Hematopoietic multipotent progenitor cell treated with erythropoietin and hydrocortisone succinate and interleukin-3 and kit ligand, for 6 days (in vitro differentiated cells): Measurements from ENCODE around the gene CCDC78.
A peak's percentile ranks its signal among the peaks of the same experiment; 100 is the strongest.

Experiments
- DNase-seq: peaks from one replicate; pipeline ENCODE4 v3.0.0-alpha.2; 2015

The CCDC78 gene

DNA sequence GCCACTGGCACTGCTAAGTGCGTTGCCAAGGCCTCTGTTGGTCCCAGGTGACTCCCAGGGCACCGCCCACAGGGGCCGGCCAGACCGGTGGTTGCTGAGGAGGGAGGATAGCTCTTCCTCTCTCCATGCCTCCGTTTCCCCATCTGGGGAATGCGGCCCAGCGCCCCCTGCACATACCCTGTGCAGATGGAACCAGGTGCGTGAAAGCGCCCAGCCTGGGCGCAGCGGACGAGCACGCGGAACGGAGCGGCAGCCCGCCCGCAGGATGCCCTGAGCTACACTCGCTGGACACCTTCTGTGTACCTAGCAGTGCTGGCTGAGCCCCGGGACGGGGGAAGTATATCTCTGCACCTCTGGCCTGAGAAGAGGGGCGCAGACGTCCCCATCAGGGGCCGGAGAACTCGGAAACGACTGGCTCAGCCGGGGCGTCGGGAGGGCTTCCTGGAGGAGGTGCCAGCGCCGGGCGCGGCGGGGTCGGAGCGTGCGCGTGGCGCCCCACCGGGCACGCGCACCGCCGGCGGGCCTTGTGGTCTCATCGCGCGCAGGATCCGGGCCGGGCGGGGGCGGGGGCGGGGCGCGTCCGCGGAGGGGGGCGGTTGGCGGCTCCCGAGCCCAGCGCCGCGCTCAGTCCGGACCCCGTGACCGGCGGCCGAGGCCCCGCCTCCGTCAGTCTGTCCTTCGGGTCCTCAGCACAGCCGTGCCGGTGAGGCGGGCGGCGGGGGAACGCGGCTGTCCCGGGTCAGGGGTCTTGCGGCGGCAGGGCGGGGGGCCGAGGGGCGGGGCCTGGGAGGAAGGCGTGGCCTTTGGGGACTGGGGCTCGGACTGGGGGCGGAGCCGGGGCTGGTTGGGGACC is at the start of gene CCDC78, which contains the start of gene HAGHL:
CCDC78 (minus strand) TSS at position 6 of the 853 bp plus-strand sequence. CDS start 76 bp downstream, outside the sequence.
HAGHL (plus strand) TSS at position 669 of the 853 bp plus-strand sequence. CDS start 404 bp downstream, outside the sequence.
- peak; percentile 75 for DNase-seq

- no peak for DNase-seq
Observed at GRCh38 chr16:775236-775796, 49.1 kb upstream of the CCDC78 start.

DNA sequence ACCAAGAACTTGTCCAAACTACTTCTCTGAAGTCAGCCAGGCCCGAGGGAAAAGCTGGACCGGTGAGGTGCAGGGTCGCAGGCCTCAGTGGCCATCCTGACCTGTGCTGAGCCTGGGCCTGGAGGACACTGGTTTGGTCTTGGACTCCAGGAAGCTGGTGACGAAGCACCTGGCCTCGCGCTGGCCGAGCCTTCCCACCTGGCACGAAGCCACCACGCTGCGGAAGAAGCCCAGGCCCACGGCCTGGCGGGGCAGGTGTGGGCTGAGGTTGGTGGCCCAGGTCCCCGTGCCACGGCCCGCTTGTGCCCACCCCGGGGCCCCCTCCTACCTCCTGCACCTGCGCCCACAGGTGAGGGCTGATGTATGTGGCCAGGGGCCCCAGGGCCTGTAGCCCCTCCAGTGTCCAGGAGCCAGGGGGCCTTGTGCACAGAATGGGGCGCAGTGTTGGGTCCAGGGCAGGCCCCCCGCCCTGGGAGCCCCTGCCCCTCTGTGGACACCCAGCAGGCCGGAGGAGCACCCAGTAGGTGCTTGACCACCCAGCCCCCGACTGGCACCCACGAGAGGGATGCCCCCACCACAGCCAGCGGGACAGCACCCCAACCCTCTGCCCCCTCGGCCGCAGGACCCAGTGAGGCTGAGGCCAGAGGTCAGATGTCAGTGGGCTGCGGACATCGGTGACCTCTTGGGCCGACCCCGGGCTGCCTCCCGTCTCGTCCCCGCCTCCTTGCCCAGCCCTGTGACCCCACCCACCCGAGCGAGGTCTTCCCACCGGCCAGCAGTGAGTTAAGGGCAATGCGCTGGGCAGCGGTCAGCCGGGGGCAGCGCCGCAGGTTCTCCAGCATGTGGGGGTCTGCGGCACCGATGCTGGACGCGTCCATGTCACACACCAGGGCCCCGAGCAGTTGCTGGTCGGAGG is 48.1 kb upstream of the CCDC78 start:
- DNase-seq: no peak

DNA sequence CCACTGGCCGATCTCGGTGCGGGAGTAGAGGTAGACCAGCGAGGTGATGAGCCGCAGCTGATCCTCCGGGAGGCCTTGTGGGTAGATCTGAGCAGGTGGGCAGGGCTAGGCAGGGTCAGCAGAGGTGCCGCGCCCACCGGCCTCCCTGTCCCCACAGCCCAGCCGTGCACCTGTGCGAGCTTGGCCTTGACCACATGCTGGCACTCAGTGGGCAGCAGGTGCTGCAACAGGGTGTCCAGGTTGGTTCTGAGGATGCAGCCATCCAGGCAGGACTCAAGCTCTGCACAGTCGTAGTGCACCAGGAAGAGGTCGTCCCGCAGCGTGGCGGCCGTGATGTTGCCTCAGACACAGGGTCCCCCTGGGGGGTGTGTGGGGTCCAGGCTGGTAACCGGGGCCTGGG is 46.7 kb upstream of the CCDC78 start:
- DNase-seq: no peak

DNA sequence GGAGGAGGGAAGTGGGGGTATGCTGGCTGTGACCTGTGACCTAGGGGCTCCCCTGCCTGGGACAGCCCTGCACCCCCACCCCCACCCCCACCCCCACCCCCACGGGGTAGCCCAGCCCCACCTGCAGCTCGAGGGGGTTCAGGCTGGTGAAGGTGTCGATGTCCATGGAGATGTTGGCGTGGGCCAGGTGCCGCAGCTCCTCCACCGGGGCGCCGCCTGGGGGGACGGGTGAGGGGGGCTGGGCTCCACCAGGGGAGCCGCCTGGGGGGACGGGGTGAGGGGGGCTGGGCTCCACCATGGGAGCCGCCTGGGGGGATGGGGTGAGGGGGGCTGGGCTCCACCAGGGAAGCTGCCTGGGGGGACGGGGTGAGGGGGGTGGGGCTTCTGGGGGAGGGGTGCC is 44.2 kb upstream of the CCDC78 start:
- DNase-seq: no peak

- DNase-seq: no peak
Observed at GRCh38 chr16:769934-770333, 43.7 kb upstream of the CCDC78 start.

GRCh38 chr16:769184-769784 is 43.0 kb upstream of the CCDC78 start:
- no peak for DNase-seq

DNA sequence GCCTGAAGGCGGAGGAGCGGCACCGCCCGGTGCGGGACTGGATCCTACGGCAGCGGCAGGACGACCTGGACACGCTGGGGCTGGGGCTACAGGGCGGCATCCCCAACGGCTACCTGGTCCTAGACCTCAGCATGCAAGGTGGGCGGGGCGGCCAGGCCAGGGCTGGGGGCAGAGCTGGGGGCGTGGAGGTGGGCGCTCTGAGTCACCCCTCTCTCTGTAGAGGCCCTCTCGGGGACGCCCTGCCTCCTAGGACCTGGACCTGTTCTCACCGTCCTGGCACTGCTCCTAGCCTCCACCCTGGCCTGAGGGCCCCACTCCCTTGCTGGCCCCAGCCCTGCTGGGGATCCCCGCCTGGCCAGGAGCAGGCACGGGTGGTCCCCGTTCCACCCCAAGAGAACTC is 42.2 kb upstream of the CCDC78 start:
- DNase-seq: no peak

- no peak for DNase-seq
Observed at GRCh38 chr16:767743-768235, 41.5 kb upstream of the CCDC78 start.

DNA sequence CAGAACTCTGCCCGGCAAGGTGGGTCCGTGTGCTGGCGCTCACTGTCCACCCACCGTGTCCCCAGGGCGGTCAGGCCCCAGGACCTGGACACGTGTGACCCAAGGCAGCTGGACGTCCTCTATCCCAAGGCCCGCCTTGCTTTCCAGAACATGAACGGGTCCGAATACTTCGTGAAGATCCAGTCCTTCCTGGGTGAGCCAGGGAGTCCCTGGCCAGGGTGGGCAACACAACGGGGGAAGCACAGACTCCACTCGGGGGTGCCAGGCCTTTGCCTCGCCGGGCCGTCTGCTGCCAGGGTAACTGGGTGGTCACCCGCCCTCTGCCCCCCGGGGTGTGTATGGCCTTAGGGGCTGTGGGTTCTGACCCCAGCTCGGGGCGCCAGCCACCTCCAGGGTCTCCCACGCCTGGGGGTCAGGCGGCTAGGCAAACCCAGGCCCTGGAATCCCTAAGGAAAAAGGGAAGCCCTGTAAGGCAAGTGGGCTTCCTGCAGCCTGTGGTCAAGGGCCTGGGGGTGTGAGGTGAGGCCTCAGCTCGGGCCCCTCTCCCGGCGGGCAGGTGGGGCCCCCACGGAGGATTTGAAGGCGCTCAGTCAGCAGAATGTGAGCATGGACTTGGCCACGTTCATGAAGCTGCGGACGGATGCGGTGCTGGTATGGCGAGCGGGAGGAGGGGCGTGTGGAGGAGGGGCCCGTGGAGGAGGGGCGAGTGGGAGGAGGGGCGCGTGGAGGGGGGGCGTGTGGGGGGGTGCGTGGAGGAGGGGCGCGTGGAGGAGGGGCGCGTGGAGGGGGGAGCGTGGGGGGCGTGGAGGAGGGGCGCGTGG is 40.8 kb upstream of the CCDC78 start:
- DNase-seq: no peak

GRCh38 chr16:766008-766819 is 40.0 kb upstream of the CCDC78 start:
- no peak for DNase-seq

- DNase-seq: no peak
Observed at GRCh38 chr16:765488-765865, 39.2 kb upstream of the CCDC78 start.

DNA sequence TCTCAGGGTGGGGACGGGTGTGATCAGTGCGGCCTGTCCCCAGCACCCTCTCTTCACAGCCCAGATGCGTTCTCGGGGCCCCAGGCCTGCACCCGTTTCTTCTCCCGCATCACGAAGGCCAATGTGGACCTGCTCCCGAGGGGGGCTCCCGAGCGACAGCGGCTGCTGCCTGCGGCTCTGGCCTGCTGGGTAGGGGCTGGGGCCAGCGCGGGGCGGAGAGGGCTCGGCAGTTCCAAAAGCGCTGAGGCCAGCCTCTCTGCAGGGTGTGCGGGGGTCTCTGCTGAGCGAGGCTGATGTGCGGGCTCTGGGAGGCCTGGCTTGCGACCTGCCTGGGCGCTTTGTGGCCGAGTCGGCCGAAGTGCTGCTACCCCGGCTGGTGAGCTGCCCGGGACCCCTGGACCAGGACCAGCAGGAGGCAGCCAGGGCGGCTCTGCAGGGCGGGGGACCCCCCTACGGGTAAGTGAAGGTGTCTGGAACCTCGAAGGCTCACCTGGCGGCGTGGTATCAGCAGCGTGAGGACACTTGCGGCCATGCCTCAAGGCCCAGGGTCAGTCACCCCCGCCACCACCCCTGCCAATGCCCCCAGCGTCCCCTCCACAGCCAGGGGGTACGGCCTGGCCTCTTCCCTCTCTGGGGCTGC is 38.7 kb upstream of the CCDC78 start:
- no peak for DNase-seq

GRCh38 chr16:764184-764750 is 38.0 kb upstream of the CCDC78 start:
- DNase-seq: no peak

- no peak for DNase-seq
Observed at GRCh38 chr16:763369-764183, 37.3 kb upstream of the CCDC78 start.

DNA sequence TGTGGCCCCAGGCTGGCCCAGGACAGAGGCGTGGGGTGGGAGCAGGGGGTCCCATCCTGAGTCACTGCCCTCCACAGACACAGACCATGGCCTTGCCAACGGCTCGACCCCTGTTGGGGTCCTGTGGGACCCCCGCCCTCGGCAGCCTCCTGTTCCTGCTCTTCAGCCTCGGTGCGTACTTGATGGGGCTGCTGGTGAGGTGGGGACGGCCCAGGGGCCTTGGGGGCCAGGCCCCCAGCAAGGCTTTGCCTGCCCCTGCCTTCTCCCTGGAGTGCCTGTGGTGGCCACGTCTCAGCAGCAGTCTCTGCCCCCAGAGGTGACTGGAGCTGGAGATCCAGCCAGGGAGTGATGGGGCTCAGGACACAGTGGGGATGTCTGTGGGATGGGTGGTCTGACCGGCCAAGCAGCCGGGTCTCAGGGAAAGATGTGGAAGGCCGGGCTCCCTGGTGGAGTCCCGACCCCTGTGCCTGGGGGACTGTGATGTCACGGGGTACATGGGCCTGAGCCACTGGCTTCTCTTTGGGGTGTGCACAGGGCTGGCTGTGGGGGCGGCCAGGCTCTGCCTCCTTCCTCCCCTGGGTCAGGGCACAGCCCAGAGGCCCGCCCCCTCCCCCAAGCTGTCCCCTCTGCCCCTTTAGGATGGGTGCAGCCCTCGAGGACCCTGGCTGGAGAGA is 36.5 kb upstream of the CCDC78 start:
- no peak for DNase-seq

GRCh38 chr16:761625-762513 is 35.6 kb upstream of the CCDC78 start:
- DNase-seq: no peak
